ENCODE measurements around the gene WDR64.

DNA sequence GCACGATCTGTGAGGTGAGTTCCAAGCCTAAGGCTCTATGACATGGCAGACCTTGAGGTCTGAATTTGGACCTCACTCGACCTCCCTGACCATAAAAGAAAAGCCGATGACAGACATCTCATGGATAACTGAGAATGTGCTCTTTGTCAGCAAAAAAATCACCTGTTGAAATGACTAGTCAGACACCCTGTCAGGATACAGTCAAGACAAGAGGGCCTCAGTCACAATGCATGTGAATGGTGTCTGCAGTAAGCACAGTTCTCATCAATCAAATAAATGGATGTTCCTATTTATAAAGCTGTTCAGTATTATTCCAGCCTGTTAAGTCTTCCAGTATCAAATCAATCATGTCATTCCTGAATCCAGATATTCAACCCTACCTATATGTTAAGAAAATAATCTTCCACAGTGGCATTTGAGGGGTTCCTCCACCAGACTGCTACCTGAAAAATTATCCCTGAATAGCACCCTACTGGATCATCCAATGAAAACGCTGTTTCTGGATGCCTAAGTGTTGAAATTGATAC lies 167.3 kb downstream of the WDR64 start:
- TF ChIP-seq, protein P1, sequence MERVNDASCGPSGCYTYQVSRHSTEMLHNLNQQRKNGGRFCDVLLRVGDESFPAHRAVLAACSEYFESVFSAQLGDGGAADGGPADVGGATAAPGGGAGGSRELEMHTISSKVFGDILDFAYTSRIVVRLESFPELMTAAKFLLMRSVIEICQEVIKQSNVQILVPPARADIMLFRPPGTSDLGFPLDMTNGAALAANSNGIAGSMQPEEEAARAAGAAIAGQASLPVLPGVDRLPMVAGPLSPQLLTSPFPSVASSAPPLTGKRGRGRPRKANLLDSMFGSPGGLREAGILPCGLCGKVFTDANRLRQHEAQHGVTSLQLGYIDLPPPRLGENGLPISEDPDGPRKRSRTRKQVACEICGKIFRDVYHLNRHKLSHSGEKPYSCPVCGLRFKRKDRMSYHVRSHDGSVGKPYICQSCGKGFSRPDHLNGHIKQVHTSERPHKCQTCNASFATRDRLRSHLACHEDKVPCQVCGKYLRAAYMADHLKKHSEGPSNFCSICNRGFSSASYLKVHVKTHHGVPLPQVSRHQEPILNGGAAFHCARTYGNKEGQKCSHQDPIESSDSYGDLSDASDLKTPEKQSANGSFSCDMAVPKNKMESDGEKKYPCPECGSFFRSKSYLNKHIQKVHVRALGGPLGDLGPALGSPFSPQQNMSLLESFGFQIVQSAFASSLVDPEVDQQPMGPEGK (CRISPR knock-in tag; IDR thresholded peaks at IDR 0.05; ENCODE audit: borderline replicate concordance) = no peak
- TF ChIP-seq ZFP30 (CRISPR knock-in tag; IDR thresholded peaks at IDR 0.05) (no peak), ARNTL (CRISPR knock-in tag; IDR thresholded peaks at IDR 0.05; ENCODE audit: borderline replicate concordance, low read depth) (no peak), OSR1 (CRISPR knock-in tag; IDR thresholded peaks at IDR 0.05) (no peak), TOX (CRISPR knock-in tag; IDR thresholded peaks at IDR 0.05; ENCODE audit: borderline replicate concordance) (no peak), ZFP3 (CRISPR knock-in tag; IDR thresholded peaks at IDR 0.05) (no peak)
- TF ChIP-seq, protein P2, sequence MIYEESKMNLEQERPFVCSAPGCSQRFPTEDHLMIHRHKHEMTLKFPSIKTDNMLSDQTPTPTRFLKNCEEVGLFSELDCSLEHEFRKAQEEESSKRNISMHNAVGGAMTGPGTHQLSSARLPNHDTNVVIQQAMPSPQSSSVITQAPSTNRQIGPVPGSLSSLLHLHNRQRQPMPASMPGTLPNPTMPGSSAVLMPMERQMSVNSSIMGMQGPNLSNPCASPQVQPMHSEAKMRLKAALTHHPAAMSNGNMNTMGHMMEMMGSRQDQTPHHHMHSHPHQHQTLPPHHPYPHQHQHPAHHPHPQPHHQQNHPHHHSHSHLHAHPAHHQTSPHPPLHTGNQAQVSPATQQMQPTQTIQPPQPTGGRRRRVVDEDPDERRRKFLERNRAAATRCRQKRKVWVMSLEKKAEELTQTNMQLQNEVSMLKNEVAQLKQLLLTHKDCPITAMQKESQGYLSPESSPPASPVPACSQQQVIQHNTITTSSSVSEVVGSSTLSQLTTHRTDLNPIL (CRISPR knock-in tag; IDR thresholded peaks at IDR 0.05; ENCODE audit: low read depth) = no peak
